HG03460 (cell line): ENCODE data around the gene BRAF.
"Not testable (repeated sequence)": the region's sequence is repeated elsewhere in the genome, so short reads cannot be mapped to it uniquely, and the experiment has no call there.

Experiments
- ATAC-seq: cut with Tn5 transposase; IDR thresholded peaks from one replicate; pipeline ENCODE4 v1.9.1; 2021; ENCODE audit not compliant: unreplicated experiment

The BRAF gene

DNA sequence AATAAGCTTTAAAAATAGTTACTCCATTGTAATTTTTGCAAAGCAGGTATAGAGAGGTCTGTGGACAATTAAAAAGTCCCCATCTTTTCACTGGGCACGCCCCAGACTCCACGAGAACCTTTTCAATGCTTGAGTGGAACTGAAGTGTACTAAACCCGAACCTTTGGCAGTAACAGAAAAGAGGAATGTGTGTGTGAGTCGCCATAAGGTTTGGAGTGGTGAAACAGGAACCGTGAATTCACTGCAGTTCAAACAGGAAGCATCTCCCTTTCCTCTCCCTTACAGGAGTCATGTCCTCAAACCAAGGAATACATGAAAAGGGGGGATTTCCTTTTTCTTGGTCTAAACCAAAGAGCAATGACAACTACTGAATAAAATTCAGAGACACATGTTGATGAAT is 205.0 kb downstream of the BRAF start:
- no peak for ATAC-seq

GRCh38 chr7:140714331-140715040 is 210.2 kb downstream of the BRAF start:
- ATAC-seq = no peak

DNA sequence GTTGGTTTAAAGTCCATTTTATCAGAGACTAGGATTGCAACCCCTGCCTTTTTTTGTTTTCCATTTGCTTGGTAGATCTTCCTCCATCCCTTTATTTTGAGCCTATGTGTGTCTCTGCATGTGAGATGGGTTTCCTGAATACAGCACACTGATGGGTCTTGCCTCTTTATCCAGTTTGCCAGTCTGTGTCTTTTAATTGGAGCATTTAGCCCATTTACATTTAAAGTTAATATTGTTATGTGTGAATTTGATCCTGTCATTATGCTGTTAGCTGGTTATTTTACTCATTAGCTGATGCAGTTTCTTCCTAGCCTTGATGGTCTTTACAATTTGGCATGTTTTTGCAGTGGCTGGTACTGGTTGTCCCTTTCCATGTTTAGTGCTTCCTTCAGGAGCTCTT is 212.3 kb downstream of the BRAF start:
- not testable (repeated sequence) for ATAC-seq

- not testable (repeated sequence) for ATAC-seq
Observed at GRCh38 chr7:140708764-140709163, 216.0 kb downstream of the BRAF start.

- no peak for ATAC-seq
Observed at GRCh38 chr7:140707132-140707531, 217.6 kb downstream of the BRAF start.

DNA sequence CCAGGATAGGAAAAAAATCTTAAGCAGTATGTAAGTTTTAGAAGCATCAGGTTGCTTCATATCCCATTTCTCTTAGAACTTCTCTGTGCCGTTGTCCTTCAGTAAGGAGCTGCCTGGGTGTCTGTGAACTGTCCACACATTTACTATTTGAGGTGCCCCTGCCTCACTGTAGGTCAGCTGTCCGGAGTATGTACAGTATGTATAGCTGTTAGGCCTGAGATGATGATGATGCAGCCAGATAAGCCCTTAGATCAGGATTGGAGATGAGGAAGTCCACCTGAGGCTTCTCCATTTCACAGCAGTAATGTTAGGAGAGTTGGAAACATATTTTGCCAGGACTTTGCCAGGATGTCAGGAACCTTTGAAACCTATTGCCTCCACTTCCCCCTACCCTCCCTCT is 220.5 kb downstream of the BRAF start:
- ATAC-seq = no peak

- ATAC-seq = no peak
Observed at GRCh38 chr7:140702774-140703173, 222.0 kb downstream of the BRAF start.

DNA sequence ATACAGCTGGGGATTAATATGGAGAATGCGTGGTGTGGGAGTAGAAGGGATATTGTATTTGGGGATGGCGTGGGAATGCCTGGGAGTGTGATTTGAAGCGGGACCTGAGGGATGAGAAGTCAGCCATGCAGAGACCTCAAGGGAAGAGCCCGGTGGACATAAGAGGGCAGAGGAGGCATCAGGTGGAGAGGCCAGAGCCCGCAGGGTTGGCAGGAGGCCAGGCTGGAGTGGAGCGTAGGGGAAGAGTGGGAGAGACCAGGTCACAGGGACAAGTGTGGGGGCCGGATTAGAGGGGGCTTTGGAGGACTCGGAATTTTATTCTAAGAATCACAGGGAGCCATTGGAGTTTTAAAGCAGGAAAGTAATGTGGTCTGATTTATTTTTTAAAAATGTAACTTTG is 226.3 kb downstream of the BRAF start:
- ATAC-seq = no peak

GRCh38 chr7:140697447-140698143 is 227.1 kb downstream of the BRAF start:
- ATAC-seq = no peak

- peak; percentile 88 for ATAC-seq
Observed at GRCh38 chr7:140696680-140697446, 227.9 kb downstream of the BRAF start, which contains the start of gene NDUFB2. NDUFB2 (plus strand) TSS chr7:140696708; CDS start chr7:140696745, 37 bp downstream.

DNA sequence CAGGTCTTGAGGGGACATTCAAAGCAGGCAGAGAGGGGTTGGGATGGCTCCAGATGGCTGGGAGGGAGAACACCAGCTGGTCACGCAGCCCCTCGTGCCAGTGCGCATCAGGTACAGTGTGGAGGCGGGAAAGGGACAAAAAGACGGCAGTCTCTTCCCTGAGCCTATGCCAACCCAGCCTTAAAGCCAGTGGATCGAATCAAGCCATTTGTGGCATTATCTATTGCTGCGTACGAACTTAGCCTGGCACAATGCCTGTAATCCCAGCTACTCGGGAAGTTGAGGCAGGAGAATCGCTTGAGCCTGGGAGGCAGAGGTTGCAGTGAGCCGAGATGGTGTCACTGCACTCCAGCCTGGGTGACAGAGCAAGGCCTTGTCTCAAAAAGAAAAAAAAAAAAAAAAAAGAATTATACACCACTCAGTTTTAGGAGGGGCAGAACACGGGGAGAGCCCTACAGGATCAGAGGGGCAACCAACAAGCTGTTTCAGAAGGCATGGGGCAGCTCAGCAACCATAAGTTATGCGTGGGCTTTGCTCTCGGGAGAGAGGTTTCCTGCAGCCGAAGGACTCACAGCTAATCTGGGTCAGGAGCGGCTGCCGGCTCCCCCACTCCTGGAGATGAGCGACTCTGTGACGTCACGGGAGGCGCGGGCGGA is 228.6 kb downstream of the BRAF start:
- ATAC-seq = no peak

GRCh38 chr7:140695381-140695780 is 229.3 kb downstream of the BRAF start:
- ATAC-seq = no peak

DNA sequence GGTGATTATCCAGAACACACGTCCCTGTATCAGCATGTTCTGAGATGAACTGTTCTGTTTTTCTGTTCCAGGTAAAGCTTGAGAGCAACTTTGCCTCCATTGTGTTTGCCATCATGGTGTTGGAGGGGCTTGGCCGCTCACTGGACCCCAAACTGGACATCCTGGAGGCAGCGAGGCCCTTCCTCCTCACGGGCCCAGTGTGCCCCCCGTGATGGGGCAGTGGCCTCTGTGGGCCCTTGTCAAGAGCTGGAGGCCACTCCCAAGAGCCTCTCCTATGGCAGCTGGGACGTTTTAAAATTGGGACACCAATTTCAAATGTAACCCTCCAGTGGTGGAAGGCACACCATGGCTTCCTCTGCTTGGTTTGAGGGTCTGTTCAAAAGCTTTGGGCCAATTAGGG is 230.1 kb downstream of the BRAF start:
- no peak for ATAC-seq

- not testable (repeated sequence) for ATAC-seq
Observed at GRCh38 chr7:140693849-140694248, 230.9 kb downstream of the BRAF start.

- no peak for ATAC-seq
Observed at GRCh38 chr7:140691376-140692045, 233.2 kb downstream of the BRAF start.

DNA sequence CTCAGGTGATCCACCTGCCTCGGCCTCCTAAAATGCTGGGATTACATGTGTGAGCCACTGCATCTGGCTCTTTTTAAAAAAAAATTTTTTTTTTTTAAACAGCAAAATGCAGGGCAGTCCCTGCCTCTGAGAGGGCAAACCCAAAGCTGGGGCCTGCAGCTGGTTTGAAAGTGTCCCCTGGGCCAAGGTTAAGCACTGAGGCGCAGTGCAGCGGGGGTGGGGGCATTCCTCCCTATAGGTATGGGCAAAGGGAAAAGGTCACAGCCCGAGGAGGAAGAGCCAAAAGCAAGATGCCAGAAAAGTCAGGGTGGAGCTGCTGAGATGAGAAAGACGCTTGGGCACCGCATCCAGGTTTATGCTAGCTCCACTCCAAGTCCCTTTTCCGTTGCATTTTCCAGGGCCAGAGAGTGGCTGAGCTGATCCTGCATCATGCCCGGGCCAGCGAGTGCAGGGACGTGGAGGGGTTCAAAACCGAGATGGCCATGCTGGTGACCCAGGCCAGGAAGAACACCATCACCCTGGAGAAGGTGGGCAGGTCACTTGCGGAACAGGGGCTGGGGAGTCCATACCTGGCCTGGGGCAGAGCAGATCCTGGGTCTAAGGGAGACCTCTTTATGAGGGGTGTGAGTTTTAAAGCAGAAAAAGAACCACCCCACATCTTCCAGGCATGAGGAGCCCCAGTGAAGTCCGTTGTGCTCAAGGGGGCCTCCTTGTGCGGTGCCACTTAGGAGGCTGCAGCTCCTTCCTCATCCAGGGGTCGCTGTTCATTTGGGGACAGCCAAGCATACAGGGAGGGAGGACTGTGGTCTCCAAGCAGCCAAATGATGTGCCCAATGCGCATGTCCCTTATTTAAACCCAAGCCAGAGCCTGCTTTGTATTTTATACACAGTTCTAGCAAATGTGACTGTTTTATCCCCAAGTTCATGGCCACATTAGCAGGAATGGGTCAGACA is 235.3 kb downstream of the BRAF start:
- no peak for ATAC-seq

- ATAC-seq = no peak
Observed at GRCh38 chr7:140688341-140688740, 236.4 kb downstream of the BRAF start.

GRCh38 chr7:140686921-140687320 is 237.8 kb downstream of the BRAF start:
- ATAC-seq = no peak

- no peak for ATAC-seq
Observed at GRCh38 chr7:140685407-140686087, 239.2 kb downstream of the BRAF start.
